ENCODE results near the gene CELF5.

GRCh38 chr19:3302755-3303154 lies 78.3 kb downstream of the CELF5 start:
- TF ChIP-seq CTCF (conservative IDR thresholded peaks at IDR 0.05), result no peak
- TF ChIP-seq EZH2 (IDR thresholded peaks at IDR 0.05; ENCODE audit: low read depth), result no peak

Measured in PC-9 (cell line).